Lower leg skin (tissue), 3 donors: ENCODE results near the gene SPESP1.

ENCODE experiments used
- CTCF ChIP-seq, 3 donors: fragments of 450-650 bp; IDR thresholded peaks; one replicate each; pipeline ENCODE4 v1.5.1; 2016; ENCODE audit warnings: antibody characterized with exemption in 3 of 3, mild to moderate bottlenecking in 3 of 3, moderate library complexity in 2 of 3
- POLR2A ChIP-seq, 2 donors: fragments of 450-650 bp; IDR thresholded peaks; one replicate each; pipeline ENCODE4 v1.6.1; 2016 to 2017; ENCODE audit warnings: antibody characterized with exemption in 2 of 2, mild to moderate bottlenecking in 1 of 2, moderate library complexity in 1 of 2

DNA sequence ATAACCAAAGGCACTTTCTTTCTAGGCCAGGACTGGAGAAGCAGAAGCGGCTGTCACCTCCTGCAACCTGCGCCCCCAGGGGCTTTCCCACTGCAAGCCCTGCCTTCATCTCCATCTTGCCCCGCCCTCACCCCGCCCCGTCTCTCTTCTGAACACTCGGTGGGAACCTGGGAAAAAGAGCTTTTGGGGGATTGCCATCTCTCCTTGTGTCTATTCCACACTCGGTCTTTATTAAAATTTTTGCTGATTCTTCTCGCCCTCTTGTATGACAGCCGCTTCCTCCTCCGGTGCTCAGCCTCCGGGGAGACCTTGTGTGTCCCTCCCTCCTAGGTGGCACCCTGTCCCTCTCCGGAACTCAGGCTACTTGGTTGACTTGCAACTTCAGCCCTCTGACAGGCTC lies 41.9 kb upstream of the SPESP1 start:
- TF ChIP-seq CTCF (IDR thresholded peaks at IDR 0.05): no peak
- no peak for TF ChIP-seq POLR2A (IDR thresholded peaks at IDR 0.05)
